HK-2 (cell line): Measurements from ENCODE around the gene SGK2.

ENCODE experiments used
- DNase-seq: peaks from one replicate; pipeline ENCODE4 v3.0.0-alpha.2; 2018; ENCODE audit not compliant: unreplicated experiment

Gene SGK2

DNA sequence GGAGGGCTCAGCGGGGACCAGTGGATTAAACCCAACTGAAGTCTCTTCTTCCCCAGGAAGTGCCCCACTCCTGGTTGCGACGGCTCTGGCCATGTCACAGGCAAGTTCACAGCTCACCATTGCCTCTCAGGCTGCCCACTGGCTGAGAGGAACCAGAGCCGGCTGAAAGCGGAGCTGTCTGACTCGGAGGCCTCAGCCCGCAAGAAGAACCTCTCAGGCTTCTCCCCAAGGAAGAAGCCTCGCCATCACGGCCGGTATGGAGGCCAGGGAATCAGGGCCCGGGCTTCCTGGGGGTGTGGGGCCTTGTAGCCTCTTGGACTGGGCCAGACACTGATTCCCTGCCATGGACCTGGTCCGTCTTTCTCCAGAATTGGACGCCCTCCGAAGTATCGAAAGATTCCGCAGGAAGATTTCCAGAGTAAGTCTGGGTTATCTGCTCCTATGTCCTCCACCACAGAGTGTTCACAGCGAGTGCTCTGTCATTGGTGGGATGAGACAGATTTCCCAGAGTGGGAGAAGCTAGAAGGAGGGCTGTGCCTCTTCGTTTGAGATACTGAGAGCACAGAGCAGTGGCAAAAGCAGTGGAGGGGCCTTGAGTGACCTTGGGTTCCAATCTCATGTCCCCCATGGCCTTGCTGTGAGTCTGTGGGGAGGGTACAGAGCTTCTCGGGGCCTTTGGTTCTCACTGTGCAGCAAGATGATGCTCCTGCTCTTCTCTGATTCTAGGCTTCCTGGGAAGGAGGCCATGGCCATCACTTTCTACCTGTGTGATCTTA, 22.6 kb upstream of the SGK2 start:
- no peak for DNase-seq

- no peak for DNase-seq
These were observed 21.9 kb upstream of the SGK2 start for GRCh38 chr20:43536817-43537440.

GRCh38 chr20:43537921-43538877, 20.6 kb upstream of the SGK2 start:
- DNase-seq, result peak; percentile 69

- no peak for DNase-seq
These were observed 19.7 kb upstream of the SGK2 start for GRCh38 chr20:43538878-43539700.

GRCh38 chr20:43539975-43540672, 18.7 kb upstream of the SGK2 start:
- DNase-seq, result no peak

GRCh38 chr20:43540673-43541060, 18.2 kb upstream of the SGK2 start:
- no peak for DNase-seq

DNA sequence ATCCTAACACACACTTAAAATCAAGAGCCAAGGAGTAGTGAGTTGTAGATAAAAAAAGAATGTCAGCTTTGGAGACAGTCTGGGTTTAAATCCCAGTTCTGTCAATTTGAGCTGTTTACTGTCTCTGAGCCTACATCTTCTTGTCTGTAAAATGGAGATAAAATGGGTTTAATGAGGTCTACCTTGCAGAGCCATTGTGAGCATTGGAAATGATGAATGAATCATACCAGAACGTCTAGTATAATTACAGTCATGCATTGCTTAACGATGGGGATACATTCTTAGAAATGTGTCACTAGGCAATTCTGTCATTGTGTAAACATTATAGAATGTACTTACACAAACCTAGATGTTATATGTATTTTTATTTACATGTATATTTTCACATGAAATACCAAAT, 17.6 kb upstream of the SGK2 start:
- no peak for DNase-seq

DNA sequence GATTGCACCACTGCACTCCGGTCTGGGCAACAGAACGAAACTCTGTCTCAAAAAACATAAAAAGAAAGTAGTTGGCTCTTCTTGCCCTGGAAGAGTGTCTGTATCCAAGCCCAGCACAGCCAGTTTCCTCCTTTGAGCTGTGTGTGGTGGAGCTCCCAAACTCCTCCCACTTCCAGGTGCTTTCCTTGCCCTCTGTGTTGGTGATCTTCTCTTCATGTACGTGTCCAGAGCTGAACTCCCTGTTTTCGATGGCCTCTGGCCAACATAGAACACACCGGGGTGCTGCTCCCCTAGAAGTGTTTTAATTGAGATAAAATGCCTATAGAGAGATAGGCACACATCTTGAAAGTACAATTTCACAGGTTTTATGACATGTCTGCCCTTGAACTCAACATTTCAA, 16.7 kb upstream of the SGK2 start:
- no peak for DNase-seq

GRCh38 chr20:43542674-43543073, 16.2 kb upstream of the SGK2 start:
- DNase-seq, result no peak

GRCh38 chr20:43543138-43543537, 15.7 kb upstream of the SGK2 start:
- DNase-seq, result no peak

DNA sequence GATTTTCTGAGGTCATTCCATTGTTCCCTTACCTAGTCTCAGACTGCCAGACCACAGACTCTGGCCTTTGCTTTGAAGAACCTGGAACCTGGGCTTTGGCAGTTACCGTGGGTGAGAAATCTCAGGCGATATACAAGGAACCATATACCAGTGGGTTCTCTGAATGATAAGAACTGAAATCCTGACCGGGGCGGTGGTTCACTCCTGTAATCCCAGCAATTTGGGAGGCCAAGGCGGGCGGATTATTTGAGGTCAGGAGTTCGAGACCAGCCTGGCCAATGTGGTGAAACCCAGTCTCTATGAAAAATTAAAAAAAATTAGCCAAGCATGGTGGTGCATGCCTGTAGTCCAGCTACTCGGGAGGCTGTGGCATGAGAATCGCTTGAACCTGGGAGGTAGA, 14.3 kb upstream of the SGK2 start:
- DNase-seq, result no peak

DNA sequence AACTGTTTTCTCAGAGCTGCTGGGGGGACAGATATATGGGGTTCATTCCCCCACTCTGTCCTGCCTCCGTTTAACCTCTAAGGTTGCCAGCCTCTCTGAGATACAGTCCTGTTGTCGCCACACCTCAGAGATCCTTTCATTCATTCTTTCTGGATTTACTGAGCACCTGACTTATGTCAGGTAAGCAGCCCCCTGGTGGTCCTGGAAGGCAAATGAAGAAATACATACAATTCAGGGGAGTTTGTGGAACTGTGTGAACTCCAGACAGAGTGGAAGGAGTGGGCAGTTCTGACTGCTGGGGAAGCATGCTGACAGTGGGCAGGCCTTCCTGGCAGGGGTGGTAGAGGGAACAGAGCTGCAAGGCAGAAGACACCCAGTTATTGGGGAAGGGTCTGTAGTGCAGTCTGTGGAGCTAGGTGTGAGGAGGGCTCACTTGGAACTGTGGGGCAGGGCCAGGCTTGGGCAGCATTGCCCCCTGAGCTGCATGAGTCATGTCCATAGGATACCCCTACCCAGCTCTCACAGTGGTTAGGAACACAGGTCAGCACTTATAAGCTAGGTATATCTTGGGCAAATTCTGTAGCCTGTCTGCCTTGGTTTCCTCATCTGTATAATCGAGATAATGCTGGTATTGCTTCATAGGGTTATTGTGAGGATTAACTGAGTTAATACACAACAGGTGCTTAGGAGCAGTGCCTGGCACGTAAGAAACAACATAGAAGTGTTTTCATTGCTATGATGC, 12.8 kb upstream of the SGK2 start:
- DNase-seq, result no peak

DNA sequence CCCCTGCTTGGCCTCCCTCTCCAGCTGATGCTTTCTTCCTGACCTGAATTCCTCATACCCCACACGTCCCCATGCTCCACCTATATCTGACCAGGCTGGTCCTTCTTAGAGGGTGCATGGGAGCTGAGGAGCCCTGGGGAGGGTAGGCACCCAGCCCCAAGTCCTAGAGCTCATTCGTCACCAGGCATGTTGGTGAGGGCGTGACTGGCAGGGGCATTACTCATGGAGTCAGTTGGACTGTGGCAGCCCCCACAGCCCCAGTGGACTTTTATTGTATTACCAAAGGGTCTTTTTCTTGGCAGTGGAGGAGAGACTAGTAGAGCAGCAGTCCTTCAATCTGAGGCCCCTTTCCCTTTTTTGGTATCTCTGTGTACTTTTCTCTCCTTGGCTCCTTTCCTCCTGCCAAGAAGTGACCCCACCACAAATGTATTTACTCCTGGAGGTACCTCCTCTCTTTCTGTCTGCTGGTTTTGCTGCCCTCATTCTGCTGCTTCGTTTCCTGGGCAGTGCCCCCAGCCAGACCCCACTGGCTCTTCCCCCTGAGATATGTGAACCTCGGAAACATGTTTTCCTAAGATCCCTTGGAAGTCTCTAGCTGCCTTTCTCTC, 10.4 kb upstream of the SGK2 start:
- no peak for DNase-seq

GRCh38 chr20:43549416-43550065, 9.3 kb upstream of the SGK2 start:
- no peak for DNase-seq

DNA sequence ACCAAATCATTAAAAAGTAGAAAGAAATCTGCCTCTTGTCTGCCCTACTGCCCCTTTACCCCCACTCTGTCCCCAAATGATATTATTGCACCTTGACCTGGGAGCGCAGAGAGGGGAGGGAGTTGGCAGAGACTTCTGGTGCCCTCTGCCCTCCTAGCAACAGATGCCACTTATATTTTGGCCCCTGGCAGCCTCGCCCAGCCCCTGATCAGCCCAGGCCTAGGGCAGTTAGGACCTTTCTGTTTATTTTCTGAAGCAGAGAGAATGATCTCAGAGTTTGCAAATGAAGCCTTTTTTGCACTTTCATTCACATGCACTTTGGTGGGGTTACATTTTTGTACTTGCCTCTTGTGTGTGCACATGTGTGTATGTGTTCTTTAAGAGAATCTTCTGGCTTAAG, 8.4 kb upstream of the SGK2 start:
- DNase-seq, result no peak

DNA sequence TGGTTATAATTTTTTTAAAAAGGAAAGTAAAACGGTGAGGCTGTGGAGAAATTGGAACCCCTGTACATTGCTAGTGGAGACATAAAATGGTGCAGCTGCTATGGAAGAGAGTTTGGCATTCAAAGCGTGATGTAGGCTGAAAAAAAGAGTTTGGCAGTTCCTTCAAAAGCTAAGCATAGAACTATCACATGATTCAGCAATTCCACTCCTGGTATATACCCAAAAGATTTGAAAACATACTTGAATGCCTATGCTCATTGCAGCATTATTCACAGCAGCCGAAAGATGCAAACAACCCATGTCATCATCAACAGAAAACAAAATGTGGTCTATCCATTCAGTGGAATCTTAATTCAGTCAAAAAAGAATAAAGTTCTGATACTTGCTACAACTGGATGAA, 4.5 kb upstream of the SGK2 start:
- DNase-seq, result no peak

DNA sequence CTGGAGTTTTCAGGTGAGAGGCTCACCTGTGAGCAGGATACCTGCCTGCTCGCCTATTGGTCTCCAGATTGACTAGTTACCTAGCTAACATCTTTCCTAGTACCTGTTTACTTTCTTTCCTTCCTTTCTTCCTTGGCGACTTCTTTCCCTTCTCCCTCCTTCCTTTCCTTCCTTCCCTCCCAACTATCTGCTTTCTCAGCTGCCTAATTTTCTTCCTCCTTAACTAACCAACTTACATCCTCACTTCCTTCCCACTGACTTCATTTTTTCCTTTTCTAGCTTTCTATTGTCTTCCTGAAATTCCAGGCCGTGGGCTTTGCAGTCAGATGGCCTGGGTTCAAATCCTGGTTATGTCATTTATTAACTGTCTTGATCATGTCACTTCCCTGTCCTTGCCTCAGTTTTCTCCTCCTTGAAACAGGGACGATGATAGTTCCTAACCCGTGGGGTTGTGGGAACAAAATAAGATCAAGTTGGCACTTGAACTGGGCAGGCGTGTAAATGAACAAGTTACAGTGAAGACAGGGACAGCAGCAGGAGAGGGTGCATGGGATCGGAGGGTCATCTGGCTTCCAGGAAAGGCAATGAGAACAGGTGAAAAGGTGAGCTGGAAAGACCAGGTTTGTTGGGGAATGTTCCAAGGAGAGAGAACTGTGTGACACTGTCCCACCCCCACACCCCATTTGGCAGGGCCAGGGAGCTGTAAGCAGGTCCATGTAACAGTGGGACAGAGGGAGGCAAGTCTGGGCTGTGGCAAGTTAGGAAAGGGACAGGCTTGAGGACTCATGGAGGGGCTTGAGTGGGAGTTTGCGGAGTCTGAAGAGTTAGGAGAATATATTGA, 540 bp downstream of the SGK2 start:
- no peak for DNase-seq

- DNase-seq, result no peak
These were observed 2.1 kb downstream of the SGK2 start for GRCh38 chr20:43560974-43561373.
